Testis (tissue), 2 donors: Measurements from ENCODE around the gene OR2L2.
"Not testable (repeated sequence)": the region's sequence is repeated elsewhere in the genome, so short reads cannot be mapped to it uniquely, and the experiment has no call there.

Experiments
- CTCF ChIP-seq, 3 experiments: fragments of 450-650 bp in 2 of 3; fragments of 200-600 bp in 1 of 3; sonication (generic) in 1 of 3; IDR thresholded peaks; one replicate each; pipeline ENCODE4 v1.5.1; 2016 to 2019; ENCODE audit warnings: antibody characterized with exemption in 3 of 3, mild to moderate bottlenecking in 2 of 3, moderate library complexity in 1 of 3
- POLR2A ChIP-seq: fragments of 450-650 bp; IDR thresholded peaks from one replicate; pipeline ENCODE4 v1.6.1; 2017; ENCODE audit warnings: antibody characterized with exemption, mild to moderate bottlenecking, moderate library complexity

DNA sequence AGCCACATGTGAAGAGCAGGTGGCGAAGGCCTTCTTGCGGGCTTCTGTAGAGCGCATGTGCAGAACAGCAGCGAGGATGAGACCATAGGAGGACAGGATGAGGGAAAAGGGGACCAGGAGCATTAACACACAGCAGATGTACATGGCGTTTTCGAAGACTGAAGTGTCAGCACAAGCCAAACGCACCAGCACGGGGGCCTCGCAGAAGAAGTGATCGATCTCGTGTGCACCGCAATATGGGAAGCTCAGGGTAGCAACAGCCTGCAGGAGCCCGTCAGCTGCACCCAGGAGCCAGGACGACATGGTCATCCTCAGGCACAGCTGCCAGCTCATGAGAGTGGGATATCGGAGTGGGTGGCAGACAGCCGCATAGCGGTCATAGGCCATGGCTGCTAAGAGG is 54.0 kb downstream of the OR2L2 start:
- not testable (repeated sequence) for TF ChIP-seq CTCF (IDR thresholded peaks at IDR 0.05); POLR2A
